Ishikawa (cell line): Measurements from ENCODE around the gene CIPC.

Source experiments
- CEBPB ChIP-seq: IDR thresholded peaks from 2 replicates; pipeline ENCODE4 v1.6.1; 2012
- CREB1 ChIP-seq: IDR thresholded peaks from 2 replicates; pipeline ENCODE4 v1.6.1; 2012; ENCODE audit warnings: low read depth
- EGR1 ChIP-seq: IDR thresholded peaks from 2 replicates; pipeline ENCODE4 v1.6.1; 2012
- EP300 ChIP-seq: IDR thresholded peaks from 2 replicates; pipeline ENCODE4 v1.6.1; 2012; ENCODE audit warnings: borderline replicate concordance
- FOXM1 ChIP-seq: IDR thresholded peaks from 2 replicates; pipeline ENCODE4 v1.6.1; 2012; ENCODE audit warnings: low read depth, borderline replicate concordance
- MAX ChIP-seq: IDR thresholded peaks from 2 replicates; pipeline ENCODE4 v1.6.1; 2012
- NFIC ChIP-seq: IDR thresholded peaks from 2 replicates; pipeline ENCODE4 v1.6.1; 2012
- RAD21 ChIP-seq: IDR thresholded peaks from 2 replicates; pipeline ENCODE4 v1.6.1; 2012; ENCODE audit warnings: low read depth
- REST ChIP-seq: IDR thresholded peaks from 2 replicates; pipeline ENCODE4 v1.6.1; 2012; ENCODE audit warnings: low read depth, mild to moderate bottlenecking
- TAF1 ChIP-seq: IDR thresholded peaks from 2 replicates; pipeline ENCODE4 v1.6.1; 2012; ENCODE audit warnings: low read depth, mild to moderate bottlenecking
- TEAD4 ChIP-seq: IDR thresholded peaks from 2 replicates; pipeline ENCODE4 v1.6.1; 2012
- USF1 ChIP-seq: IDR thresholded peaks from 2 replicates; pipeline ENCODE4 v1.6.1; 2012
- YY1 ChIP-seq: IDR thresholded peaks from 2 replicates; pipeline ENCODE4 v1.6.1; 2012; ENCODE audit warnings: low read depth
- ZBTB7A ChIP-seq: IDR thresholded peaks from 2 replicates; pipeline ENCODE4 v1.6.1; 2012; ENCODE audit warnings: low read depth

- TF ChIP-seq REST (no peak), YY1 (no peak), NFIC (no peak), CREB1 (no peak), TAF1 (no peak), CEBPB (no peak), EP300 (no peak), TEAD4 (no peak), ZBTB7A (no peak), USF1 (no peak), MAX (no peak), FOXM1 (no peak), RAD21 (no peak), EGR1 (no peak)
Observed at GRCh38 chr14:77120771-77121743, 23.0 kb downstream of the CIPC start.
